Measurements from ENCODE around the gene HS1BP3. TPM values are rescaled to one million over a fixed set of nuclear protein-coding genes. Genes with fewer than 3 reads are reported as not detected.

Gene HS1BP3
- total and polyA plus RNA-seq, 2 donors (not counting 3 experiments of a cell fraction or from before 2014, with no cell fraction given), result 27.4 to 33.1 TPM

- FAIRE-seq (peak; percentile 80), DNase-seq (ENCODE audit: low read depth, low spot score) (peak; percentile 65)
- Histone ChIP-seq H3K4me3 (replicated peaks in 1 of 3; ENCODE audit: insufficient read depth in 1 of 3, low read depth in 1 of 3, low read length in 3 of 3) (no peak overlapping the region), H4K20me1 (replicated peaks; ENCODE audit: control insufficient read depth, extremely low read depth, insufficient read depth, low read length) (no peaks in the 10 kb centered on the region), H3K9ac (replicated peaks; ENCODE audit: extremely low read depth, insufficient read depth, low read length) (peak overlapping the region; percentile 26), H3K27ac (ENCODE audit: insufficient read depth, low read depth, low read length) (peak overlapping the region; percentile 95), H3K36me3 (ENCODE audit: control insufficient read depth in 2 of 2, extremely low read depth in 1 of 2, insufficient read depth in 2 of 2, low read length in 2 of 2) (no peaks in the 10 kb centered on the region), H2AFZ (ENCODE audit: low read depth, low read length) (no peak overlapping the region), H3K79me2 (ENCODE audit: control insufficient read depth, insufficient read depth, low read length) (no peaks in the 10 kb centered on the region), H3K9me1 (replicated peaks; ENCODE audit: control insufficient read depth, extremely low read depth, insufficient read depth, low read length) (no peaks in the 10 kb centered on the region), H3K27me3 (ENCODE audit: control insufficient read depth in 2 of 2, insufficient read depth in 2 of 2, low read length in 2 of 2) (no peaks in the 10 kb centered on the region), H3K4me1 (ENCODE audit: control insufficient read depth, extremely low read depth, insufficient read depth, low read length) (peaks cover 56% of the 10 kb centered on the region), H3K4me2 (ENCODE audit: insufficient read depth, low read length) (no peak overlapping the region), H3K9me3 (replicated peaks; ENCODE audit: control insufficient read depth, insufficient read depth, low read length) (no peaks in the 10 kb centered on the region)
- TF ChIP-seq POLR2A (IDR thresholded peaks at IDR 0.05; ENCODE audit: low read depth, low read length) (peak; percentile 43), FOS (IDR thresholded peaks at IDR 0.05; ENCODE audit: borderline replicate concordance, insufficient read depth, low read length) (peak; percentile 51), EZH2 (IDR thresholded peaks at IDR 0.05; ENCODE audit: borderline replicate concordance, low read depth, low read length, severe bottlenecking) (no peak)
- TF ChIP-seq, protein P1, sequence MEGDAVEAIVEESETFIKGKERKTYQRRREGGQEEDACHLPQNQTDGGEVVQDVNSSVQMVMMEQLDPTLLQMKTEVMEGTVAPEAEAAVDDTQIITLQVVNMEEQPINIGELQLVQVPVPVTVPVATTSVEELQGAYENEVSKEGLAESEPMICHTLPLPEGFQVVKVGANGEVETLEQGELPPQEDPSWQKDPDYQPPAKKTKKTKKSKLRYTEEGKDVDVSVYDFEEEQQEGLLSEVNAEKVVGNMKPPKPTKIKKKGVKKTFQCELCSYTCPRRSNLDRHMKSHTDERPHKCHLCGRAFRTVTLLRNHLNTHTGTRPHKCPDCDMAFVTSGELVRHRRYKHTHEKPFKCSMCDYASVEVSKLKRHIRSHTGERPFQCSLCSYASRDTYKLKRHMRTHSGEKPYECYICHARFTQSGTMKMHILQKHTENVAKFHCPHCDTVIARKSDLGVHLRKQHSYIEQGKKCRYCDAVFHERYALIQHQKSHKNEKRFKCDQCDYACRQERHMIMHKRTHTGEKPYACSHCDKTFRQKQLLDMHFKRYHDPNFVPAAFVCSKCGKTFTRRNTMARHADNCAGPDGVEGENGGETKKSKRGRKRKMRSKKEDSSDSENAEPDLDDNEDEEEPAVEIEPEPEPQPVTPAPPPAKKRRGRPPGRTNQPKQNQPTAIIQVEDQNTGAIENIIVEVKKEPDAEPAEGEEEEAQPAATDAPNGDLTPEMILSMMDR (IDR thresholded peaks at IDR 0.05; ENCODE audit: extremely low read depth in 1 of 2, insufficient read depth in 1 of 2, low read depth in 1 of 2, low read length in 2 of 2), result no peak
- dilution Hi-C loops (cut with MboI; ENCODE audit: extremely low pct_ligation_motif_present, low sequenced_read_pairs) (no loop called here), intact Hi-C loops (cut with micrococcal nuclease) (no loop called here)
- BruUV-seq (replicated peaks), result TSS peak; percentile 80
- ChIA-PET POLR2A (interaction anchor here (0.8 to 4.0 kb wide), 7 partner anchors 11 to 149 kb away, joined by 3 to 38 read pairs (median 9); partner anchors contain the start of gene RHOB), CTCF (interaction anchor here (0.7 to 4.3 kb wide), 13 partner anchors 9 to 149 kb away, joined by 3 to 23 read pairs (median 5); partner anchors contain the start of gene RHOB)
Observed at GRCh38 chr2:20595439-20596192, 55.3 kb downstream of the HS1BP3 start.
